HT1080 (cell line): ENCODE results near the gene MINDY4B. TPM values are rescaled to one million over a fixed set of nuclear protein-coding genes. Genes with fewer than 3 reads are reported as not detected.
A peak's percentile ranks its signal among the peaks of the same experiment; 100 is the strongest.

Experiments
- DNase-seq: peaks from one replicate; pipeline ENCODE4 v3.0.0-alpha.2; 2015; ENCODE audit warnings: low read depth
- total RNA-seq: library from RNA; depleted of rRNA; stranded (reverse); fragments of >200 nt; shearing (Covaris generic); gene quantifications from 2 replicates; pipeline ENCODE4 v1.2.3, GENCODE V29; 2014; rRNA removed

Gene MINDY4B
- total RNA-seq, 1 experiment from 2014 or later, result not detected

- no peak for DNase-seq
Observed at GRCh38 chr3:150847433-150847832, 57.8 kb downstream of the MINDY4B start.

- no peak for DNase-seq
Observed at GRCh38 chr3:150844484-150844883, 60.8 kb downstream of the MINDY4B start.

GRCh38 chr3:150843241-150843640 lies 62.0 kb downstream of the MINDY4B start:
- DNase-seq, result no peak

GRCh38 chr3:150840802-150841515 lies 64.3 kb downstream of the MINDY4B start:
- no peak for DNase-seq

- no peak for DNase-seq
Observed at GRCh38 chr3:150830745-150831144, 74.5 kb downstream of the MINDY4B start.

GRCh38 chr3:150830094-150830681 lies 75.1 kb downstream of the MINDY4B start:
- DNase-seq, result peak; percentile 33

GRCh38 chr3:150829408-150829807 lies 75.8 kb downstream of the MINDY4B start:
- no peak for DNase-seq

- DNase-seq, result no peak
Observed at GRCh38 chr3:150828997-150829396, 76.2 kb downstream of the MINDY4B start.

- DNase-seq, result no peak
Observed at GRCh38 chr3:150828261-150828660, 77.0 kb downstream of the MINDY4B start.

- DNase-seq, result no peak
Observed at GRCh38 chr3:150826466-150827282, 78.6 kb downstream of the MINDY4B start.

GRCh38 chr3:150825916-150826377 lies 79.3 kb downstream of the MINDY4B start:
- no peak for DNase-seq

GRCh38 chr3:150825192-150825915 lies 79.9 kb downstream of the MINDY4B start:
- no peak for DNase-seq

- no peak for DNase-seq
Observed at GRCh38 chr3:150823277-150823676, 82.0 kb downstream of the MINDY4B start.

GRCh38 chr3:150822636-150823035 lies 82.6 kb downstream of the MINDY4B start:
- no peak for DNase-seq

Other genes with a start within 250 kb of the MINDY4B start
- gene ERICH6, start 201.5 kb downstream of the MINDY4B start, total RNA-seq, result not detected in 2 replicates
- 44.3 and 71.8 TPM in 2 replicates for gene SIAH2, start 142.3 kb downstream of the MINDY4B start, total RNA-seq
- gene CLRN1, start 67.3 kb upstream of the MINDY4B start, total RNA-seq, result not detected in 2 replicates
- 1.5 and 2.0 TPM in 2 replicates for gene MED12L, start 180.2 kb upstream of the MINDY4B start, total RNA-seq